IPS-NIHi11 (cell line): ENCODE data around the gene IL21.
A peak's percentile ranks its signal among the peaks of the same experiment; 100 is the strongest.
"Not testable (repeated sequence)": the region's sequence is repeated elsewhere in the genome, so short reads cannot be mapped to it uniquely, and the experiment has no call there.

Source experiments
- DNase-seq: peaks from one replicate; pipeline ENCODE4 v3.0.0; 2012; ENCODE audit warnings: mixed read lengths, low spot score

Gene IL21

GRCh38 chr4:122621016-122621507, at the start of gene IL21:
TSS of gene IL21 (minus strand) at chr4:122621066. CDS start at chr4:122621011, 55 bp downstream.
- DNase-seq, result no peak

DNA sequence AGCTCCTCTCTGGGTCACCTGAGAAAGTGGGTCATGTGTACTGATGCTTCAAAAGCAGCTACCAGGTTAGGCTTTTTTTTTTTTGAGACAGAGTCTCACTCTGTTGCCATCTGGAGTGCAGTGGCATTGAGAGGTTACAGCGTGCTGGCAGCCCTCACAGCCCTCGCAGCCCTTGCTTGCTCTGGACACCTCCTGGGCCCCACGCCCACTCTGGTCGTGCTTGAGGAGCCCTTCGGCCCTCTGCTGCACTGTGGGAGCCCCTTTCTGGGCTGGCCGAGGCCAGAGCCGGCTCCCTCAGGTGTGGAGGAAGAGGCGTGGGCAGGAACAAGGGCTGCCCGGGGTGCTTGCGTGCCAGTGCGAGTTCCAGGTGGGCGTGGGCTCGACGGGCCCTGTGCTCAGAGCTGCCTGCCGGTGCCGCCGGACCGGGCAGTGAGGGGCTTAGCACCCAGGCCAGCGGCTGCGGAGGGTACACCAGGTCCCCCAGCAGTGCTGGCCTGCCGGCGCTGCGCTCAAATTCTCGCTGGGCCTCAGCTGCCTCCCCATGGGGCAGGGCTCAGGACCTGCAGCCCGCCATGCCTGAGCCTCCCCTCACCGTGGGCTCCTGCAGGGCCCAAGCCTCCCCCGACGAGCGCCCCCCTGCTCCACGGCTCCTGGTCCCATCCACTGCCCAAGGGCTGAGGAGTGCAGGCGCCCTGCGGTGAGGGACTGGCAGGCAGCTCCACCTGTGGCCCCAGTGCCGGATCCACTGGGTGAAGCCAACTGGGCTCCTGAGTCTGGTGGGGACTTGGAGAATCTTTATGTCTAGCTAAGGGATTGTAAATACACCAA, 49.3 kb upstream of the IL21 start:
- DNase-seq, result no peak

DNA sequence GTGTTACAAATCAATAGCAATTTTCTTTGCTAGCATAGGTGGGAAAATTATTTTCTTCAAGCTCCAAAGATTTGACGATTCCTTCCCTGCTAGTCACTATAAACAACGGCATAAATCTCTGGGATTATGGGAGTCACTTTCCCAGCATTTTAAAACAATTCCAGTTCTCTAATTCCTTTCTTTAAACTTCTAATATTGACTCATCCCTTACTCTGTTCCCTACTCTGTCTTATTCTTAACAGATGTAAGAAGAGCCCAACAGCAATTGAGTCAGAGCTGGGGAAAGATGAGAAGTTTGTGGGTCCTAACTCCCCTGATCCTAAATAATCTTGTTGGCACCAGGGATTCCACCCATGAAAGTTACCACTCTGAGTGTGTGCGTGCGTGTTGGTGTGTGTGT, 47.4 kb upstream of the IL21 start:
- no peak for DNase-seq

GRCh38 chr4:122666527-122667245, 45.8 kb upstream of the IL21 start:
- DNase-seq, result no peak

DNA sequence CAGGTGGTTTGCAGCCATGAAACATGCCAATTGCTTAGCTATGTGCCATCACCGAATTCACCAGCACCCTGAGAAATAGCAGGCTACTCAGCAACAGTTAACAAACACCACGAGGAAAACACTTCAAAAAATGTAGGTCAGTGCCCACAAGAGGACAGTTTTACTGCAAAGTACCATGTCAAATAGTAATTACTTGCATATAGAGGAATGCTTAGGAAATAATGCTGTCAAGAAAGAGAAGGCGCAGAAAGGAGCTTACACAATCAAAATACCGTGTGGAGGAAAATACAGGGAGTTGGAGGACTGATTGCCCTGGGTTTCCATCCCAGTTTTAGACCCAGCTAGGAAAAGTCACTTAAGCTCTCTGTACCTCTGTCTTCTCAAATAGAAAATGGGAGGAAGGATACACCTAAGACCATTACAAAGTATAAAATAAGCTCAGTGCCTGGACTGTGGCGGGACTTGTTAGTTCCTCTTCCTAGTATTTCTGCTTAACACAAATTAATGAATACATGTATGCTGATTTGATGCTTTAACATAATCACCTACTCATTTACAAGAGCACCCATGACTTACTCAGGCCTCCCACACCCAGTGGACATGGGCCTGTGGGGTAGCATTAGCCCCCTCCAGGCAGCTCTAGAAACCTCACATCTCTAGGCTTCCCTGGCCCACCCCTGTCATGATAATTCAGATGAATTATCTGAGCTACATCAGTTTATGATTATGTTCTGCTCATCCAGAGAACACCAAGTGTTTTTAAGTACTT, 44.5 kb upstream of the IL21 start:
- no peak for DNase-seq

DNA sequence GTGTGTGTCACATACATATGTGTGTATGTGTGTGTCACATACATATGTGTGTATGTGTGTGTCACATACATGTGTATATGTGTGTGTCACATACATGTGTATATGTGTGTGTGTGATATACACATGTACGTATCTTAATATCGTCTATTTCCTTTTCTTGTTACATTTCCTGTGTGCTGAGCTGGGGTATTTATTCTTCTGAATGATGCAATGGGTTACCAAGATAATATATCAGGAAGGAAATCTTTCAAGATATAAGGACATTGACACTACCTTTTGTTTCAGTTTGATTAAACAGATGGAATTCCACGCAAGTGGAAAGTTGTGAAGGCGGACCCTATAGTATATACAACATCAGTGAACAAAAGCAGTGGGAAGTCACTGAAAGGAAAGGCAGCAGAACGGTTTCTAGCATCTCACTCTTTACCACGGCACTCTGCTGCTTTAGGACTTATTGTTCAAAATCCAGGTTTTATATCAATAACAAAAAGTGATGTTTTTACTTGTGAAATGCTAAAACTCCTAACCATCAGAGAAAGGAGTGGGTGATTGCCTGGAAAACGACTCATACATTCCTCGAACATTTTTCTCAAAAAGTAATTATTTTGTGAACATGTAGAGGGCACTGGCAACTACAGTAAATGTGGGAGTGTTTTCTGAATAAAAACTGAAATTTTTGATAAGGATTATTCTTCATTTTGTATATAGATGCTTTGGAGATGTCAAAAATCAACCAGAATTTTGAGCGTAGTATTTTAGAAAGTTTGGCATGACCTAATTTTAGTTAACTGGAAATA, 43.1 kb upstream of the IL21 start:
- DNase-seq, result no peak

DNA sequence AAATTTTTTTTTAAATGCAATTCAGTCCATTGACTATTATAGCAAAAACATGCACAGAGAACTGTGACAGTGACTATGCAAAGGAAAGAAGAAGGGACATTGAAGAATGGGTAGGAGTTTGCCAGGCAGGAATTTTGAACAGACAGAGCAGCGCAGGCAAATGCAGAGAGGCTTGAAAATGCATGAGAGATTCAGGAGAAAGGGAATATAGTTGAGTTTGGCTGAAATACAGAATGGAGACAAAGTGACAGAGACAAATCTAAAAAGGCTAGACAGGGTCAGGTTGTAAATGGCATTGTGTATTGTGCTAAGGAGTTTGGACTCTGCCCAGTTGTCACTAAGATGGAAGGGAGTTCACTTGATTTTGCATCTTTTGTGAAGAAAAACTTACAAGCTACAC, 42.4 kb upstream of the IL21 start:
- DNase-seq, result no peak

- no peak for DNase-seq
Observed at GRCh38 chr4:122662701-122663100, 41.8 kb upstream of the IL21 start.

DNA sequence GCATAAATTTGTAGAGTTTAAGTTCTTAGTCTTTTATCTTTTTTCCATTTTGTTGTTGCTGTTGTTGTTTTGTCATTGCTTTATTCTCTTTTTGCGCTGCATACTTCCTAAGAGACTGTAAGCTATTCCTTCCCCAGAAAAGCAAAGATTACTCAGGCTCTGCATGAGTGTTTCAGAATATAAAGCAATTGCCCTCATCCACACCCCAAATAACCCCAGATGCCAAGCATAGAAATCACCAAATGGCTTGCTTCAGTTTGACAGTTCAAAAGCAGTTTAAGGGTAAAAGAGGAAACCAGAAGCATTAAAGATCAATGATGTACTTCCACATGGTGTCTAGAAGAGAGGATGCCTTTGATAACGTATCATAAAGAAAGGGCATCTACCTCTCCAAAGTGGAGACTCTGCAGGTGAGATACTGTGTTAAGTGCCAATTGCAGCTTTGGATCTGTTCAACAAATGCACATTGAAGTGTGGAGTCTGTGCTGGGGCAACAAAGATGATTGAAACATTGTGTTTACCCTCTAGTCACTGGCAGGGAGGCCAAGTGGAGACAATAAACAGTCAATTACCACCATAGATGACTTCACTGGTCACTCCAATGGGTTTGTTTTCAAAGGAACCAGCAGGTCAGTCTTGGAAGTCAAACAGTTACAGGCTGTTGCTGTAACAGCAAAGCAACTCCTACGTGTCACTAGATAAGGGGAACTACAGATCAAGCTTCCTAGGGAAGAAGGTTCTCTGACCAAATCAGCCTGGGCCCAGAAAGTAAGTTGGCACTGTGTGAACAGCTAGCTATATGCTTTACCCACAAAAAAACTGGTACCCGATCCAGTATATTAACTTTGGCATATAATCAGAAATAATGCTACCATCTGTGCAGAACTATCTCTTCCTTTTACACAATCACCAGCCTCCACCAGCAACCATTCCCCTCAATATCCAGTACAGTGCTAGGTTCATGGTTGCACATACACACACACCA, 40.6 kb upstream of the IL21 start:
- no peak for DNase-seq

GRCh38 chr4:122658818-122659295, 38.0 kb upstream of the IL21 start:
- DNase-seq, result no peak

- no peak for DNase-seq
Observed at GRCh38 chr4:122658377-122658776, 37.5 kb upstream of the IL21 start.

GRCh38 chr4:122657553-122657952, 36.7 kb upstream of the IL21 start:
- DNase-seq, result no peak

- DNase-seq, result not testable (repeated sequence)
Observed at GRCh38 chr4:122656583-122656982, 35.7 kb upstream of the IL21 start.

GRCh38 chr4:122652379-122652778, 31.5 kb upstream of the IL21 start:
- peak; percentile 38 for DNase-seq

DNA sequence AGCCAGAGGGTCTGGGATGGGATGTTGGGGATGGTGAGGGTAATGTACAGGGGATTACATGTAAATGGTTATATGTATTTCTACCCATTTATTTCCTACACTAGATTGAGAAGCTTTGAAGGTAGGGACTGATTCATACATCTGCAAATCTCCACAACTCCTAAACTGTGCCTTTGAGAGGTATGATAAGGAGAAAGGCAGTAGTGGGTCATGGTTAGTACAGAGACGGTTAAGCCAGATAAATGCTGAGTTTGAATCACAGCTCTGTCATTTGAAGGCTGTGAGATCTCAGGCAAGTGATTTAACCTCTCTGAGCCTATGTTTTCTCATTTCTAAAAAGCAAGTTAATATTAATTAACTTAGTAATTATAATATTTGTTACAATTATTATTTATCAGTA, 29.3 kb upstream of the IL21 start:
- no peak for DNase-seq

- DNase-seq, result no peak
Observed at GRCh38 chr4:122647656-122648055, 26.8 kb upstream of the IL21 start.

DNA sequence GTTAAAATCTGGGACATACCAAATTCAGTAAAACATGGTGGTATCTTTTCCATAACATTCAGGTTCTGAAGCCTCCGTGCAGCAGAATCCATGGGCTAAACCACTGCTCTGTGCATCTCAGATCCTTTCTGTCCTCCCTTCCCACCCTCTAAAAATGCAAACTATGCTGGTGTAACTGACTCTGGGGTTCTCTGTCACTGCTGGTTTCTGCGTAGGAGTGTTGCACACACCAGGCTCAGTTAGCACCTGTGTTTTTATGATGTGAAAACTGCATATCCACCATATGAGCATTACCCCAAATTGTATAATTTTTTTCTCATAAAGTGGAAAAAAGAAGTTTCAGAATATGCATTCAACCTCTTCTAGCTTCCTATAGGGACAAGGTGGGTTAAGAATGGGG, 22.4 kb upstream of the IL21 start:
- DNase-seq, result no peak

DNA sequence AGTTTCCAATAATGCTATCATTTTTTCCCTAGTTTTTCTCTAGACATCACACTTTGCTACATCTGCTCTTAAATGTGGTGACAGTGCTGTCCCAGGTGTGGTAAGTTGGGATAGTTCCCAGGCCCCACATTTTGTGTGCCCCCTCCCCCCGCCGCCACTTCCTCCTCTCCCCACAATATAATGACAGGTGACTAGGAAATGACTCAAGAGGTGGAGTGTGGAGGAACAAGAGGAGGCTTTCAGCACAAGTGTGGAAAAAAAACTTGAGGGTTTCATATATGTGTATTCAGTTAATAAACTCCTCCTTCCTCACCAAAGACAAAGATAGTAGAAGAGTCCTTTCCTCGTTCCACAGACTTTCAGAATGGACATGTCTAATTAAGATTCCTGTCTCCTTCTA, 18.3 kb upstream of the IL21 start:
- no peak for DNase-seq

- no peak for DNase-seq
Observed at GRCh38 chr4:122636697-122637096, 15.8 kb upstream of the IL21 start.

DNA sequence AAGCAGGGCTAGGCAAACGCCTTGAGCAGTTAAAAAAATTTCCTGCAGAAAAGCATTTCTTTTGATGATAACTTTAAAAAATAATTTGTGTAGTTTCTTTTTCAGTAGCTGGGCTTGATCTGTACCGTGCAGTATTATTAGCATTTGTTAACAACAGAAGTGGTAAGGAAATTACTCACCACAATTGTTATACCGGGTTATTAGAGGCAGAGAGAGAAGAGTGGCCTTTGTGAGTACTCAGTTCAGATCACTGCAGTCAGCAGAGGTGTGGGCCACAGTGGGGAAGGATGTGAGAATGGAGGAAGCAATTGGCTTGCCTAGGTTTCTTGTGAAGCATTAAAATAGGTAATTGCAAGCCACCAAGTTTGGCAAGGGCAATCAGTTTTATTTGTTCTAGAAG, 14.3 kb upstream of the IL21 start:
- no peak for DNase-seq
